ENCODE data around the gene HSH2D. TPM values are rescaled to one million over a fixed set of nuclear protein-coding genes. Genes with fewer than 3 reads are reported as not detected.

Gene HSH2D
- total RNA-seq, 1 donor = not detected

DNA sequence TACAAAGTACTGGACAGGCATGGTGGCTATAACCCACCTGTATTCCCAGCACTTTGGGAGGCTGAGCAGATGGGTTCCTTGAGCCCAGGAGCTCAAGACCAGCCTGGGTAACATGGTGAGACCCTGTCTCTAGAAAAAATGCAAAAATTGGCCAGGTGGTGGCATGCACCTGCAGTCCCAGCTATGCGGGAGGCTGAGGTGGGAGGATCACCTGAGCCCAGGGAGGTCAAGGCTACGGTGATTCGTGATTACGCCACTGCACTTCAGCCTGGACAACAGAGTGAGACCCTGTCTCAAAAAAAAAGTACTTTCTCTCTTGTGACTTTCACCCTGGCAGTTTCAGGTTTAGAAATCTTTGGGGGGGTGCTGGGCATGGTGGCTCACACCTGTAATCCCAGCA lies 43.0 kb upstream of the HSH2D start:
- no peak overlapping the region for H3K4me3 ChIP-seq (ENCODE audit: low read depth, low read length)
- TF ChIP-seq, protein P1, sequence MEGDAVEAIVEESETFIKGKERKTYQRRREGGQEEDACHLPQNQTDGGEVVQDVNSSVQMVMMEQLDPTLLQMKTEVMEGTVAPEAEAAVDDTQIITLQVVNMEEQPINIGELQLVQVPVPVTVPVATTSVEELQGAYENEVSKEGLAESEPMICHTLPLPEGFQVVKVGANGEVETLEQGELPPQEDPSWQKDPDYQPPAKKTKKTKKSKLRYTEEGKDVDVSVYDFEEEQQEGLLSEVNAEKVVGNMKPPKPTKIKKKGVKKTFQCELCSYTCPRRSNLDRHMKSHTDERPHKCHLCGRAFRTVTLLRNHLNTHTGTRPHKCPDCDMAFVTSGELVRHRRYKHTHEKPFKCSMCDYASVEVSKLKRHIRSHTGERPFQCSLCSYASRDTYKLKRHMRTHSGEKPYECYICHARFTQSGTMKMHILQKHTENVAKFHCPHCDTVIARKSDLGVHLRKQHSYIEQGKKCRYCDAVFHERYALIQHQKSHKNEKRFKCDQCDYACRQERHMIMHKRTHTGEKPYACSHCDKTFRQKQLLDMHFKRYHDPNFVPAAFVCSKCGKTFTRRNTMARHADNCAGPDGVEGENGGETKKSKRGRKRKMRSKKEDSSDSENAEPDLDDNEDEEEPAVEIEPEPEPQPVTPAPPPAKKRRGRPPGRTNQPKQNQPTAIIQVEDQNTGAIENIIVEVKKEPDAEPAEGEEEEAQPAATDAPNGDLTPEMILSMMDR (IDR thresholded peaks at IDR 0.05; ENCODE audit: insufficient read depth, low read depth, low read length) = no peak
- DNase-seq (ENCODE audit: low read depth) = no peak

DNA sequence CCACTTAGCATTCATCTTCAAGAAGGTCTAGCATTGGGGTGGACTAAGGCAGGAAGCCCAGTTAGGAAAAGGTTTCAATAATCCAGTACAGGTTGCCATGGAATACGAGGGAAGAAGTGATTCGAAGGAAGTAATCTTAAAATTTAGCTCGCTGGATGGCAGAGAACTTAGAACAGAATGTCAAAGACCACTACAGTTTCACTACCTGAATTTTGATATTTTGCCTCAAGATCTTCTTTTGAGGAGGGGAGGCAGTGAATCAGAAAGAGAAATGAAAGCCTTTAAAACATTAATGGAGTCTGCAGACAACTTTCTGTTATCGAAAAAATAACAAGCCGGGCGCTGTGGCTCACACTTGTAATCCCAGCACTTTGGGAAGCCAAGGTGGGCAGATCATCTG lies 38.8 kb upstream of the HSH2D start:
- TF ChIP-seq, protein P1 (IDR thresholded peaks at IDR 0.05; ENCODE audit: insufficient read depth, low read depth, low read length) = no peak
- no peak for DNase-seq (ENCODE audit: low read depth)
- no peak overlapping the region for H3K4me3 ChIP-seq (ENCODE audit: low read depth, low read length)

DNA sequence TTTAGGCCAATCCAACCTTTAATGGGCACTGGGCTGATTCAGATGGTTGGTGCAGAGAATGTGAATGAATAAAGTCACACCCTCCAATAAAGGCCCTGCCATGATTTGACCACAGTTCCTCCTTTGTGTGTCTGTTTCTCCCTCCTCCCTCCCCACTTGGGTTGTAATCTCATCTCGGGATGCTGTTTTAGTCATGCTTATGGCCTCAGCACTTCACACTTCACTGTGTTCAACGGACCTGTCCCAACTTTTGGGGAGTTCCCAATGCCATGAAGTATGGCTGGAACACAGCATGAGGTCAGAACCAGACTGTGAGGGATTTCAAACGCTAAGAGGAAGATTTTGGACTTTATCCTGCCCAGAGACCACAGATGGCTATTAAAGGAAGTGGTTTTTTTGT lies 37.4 kb upstream of the HSH2D start:
- no peak overlapping the region for H3K4me3 ChIP-seq (ENCODE audit: low read depth, low read length)
- peak; percentile 51 for DNase-seq (ENCODE audit: low read depth)
- TF ChIP-seq, protein P1 (IDR thresholded peaks at IDR 0.05; ENCODE audit: insufficient read depth, low read depth, low read length) = no peak

DNA sequence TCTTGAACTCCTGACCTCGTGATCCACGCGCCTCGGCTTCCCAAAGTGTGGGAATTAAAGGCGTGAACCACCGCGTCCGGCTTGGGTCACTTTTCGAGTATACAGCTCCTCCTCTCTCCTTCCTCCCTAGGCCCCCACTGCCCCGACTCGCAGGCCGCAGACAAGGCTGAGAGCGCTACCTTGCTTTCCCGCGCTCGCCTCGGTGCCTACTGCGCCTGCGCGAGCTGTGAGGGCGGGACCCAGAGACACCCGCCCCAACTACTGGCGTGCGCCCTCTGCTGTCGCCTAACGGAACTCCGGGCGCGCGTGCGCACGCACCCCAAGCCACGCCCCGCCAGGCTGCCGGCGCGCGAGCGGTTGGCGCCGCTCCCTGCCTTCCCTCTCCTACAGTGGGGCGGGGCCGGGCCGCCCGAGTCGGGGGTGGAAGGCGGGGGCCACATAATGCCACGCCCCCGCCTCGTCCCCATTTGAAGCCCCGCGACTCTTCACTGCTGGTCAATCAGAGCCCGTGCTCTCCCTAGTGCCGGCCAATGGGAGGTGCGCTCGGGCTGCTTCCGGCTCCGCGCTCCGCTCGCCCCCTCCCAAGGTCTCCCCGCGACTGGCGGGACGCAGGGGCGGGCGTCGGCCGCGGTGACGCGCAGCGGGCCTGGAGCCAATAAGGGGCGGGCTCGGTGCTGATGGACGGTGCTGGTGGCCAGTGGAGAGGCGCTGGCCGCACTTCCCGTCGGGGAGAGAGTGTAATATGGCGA lies 32.2 kb upstream of the HSH2D start, which contains the start of gene RAB8A:
RAB8A (plus strand) TSS at position 730 of the 749 bp plus-strand sequence; CDS start at position 743, 13 bp downstream.
- TF ChIP-seq, protein P1 (IDR thresholded peaks at IDR 0.05; ENCODE audit: insufficient read depth, low read depth, low read length) = peak; percentile 85
- H3K4me3 ChIP-seq (ENCODE audit: low read depth, low read length) = peak within 1 kb of the TSS; percentile 99
- peak; percentile 99 for DNase-seq (ENCODE audit: low read depth)

DNA sequence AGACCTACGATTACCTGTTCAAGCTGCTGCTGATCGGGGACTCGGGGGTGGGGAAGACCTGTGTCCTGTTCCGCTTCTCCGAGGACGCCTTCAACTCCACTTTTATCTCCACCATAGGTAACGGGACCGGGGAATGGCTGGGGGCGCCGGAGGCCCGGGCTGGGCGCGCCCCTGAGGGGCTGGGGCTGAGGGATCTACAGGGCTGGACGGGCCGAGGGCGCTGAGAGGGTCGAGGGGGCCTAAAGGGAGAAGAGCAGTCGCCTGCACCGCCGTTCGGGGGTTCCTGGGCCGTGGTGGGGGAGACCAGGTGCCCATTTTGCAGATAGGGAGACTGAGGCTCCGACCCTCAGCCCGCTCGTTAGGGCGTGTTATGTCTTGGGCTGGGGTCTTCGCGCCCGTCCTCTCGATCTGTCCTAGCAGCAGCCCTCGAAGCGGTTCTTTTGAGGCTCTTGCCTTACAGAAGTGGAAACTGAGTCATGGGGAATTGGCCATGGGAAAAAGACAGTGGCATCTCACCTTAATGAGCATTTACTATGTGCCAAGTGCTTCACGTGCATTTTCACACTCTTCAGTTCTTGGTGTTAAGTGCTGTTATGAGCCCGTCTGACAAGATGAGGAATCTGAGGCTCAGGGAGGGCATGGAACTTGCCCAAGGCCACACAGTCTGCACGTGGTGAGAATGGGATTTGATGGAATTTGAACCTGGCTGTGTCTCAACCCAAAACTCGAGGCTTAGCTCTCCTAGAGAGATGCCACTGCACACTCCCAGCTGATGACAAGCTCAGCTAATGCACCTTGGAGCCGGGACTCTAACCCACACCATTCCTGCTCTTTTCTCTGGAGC lies 31.4 kb upstream of the HSH2D start:
- no peak for DNase-seq (ENCODE audit: low read depth)
- peak overlapping the region; percentile 99 for H3K4me3 ChIP-seq (ENCODE audit: low read depth, low read length)
- TF ChIP-seq, protein P1 (IDR thresholded peaks at IDR 0.05; ENCODE audit: insufficient read depth, low read depth, low read length) = no peak

DNA sequence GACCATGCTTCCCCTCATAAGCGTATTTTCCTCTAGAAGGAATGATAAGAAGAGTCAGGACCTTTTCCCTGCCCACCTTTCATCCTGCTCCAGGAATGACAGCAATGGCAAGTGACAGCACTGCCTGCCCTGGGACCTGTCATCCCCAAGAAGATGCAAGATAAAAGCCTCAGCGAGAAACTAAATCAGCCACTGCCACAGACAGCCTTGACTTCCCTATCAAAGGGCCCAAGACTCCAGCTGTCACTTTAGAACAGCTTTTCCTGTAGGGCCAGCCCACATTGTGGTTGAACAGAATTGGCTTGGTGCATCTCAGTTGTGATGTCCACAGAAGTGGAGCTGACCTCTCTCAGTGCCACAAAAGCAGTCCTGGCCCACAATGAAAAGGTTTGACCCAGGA lies 30.7 kb upstream of the HSH2D start:
- TF ChIP-seq, protein P1 (IDR thresholded peaks at IDR 0.05; ENCODE audit: insufficient read depth, low read depth, low read length) = no peak
- peak overlapping the region; percentile 99 for H3K4me3 ChIP-seq (ENCODE audit: low read depth, low read length)
- no peak for DNase-seq (ENCODE audit: low read depth)
